ENCODE results near the gene FAM156A.
"Not testable (repeated sequence)": the region's sequence is repeated elsewhere in the genome, so short reads cannot be mapped to it uniquely, and the experiment has no call there.

DNA sequence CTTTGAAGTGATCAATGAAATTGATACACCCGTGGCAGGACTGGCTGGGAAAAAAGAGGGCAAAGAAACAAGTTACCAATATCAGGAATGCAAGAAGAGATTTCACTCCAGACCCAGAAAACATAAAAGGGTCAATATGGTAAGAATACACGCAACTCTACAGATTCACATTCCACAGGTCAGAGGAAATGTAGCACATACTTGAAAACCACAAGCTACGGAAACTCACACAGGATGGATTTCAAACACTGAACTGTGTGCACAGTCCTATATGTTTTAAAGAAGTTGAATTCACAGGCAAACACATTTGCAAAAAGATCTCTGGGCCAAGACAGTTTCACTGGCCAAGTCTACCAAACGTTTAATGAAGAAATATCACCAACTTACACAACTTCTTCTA is 9.0 kb downstream of the FAM156A start:
- TF ChIP-seq, protein P1, sequence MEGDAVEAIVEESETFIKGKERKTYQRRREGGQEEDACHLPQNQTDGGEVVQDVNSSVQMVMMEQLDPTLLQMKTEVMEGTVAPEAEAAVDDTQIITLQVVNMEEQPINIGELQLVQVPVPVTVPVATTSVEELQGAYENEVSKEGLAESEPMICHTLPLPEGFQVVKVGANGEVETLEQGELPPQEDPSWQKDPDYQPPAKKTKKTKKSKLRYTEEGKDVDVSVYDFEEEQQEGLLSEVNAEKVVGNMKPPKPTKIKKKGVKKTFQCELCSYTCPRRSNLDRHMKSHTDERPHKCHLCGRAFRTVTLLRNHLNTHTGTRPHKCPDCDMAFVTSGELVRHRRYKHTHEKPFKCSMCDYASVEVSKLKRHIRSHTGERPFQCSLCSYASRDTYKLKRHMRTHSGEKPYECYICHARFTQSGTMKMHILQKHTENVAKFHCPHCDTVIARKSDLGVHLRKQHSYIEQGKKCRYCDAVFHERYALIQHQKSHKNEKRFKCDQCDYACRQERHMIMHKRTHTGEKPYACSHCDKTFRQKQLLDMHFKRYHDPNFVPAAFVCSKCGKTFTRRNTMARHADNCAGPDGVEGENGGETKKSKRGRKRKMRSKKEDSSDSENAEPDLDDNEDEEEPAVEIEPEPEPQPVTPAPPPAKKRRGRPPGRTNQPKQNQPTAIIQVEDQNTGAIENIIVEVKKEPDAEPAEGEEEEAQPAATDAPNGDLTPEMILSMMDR (conservative IDR thresholded peaks at IDR 0.05; ENCODE audit: low read length): not testable (repeated sequence)
- TF ChIP-seq EZH2phosphoT487 (IDR thresholded peaks at IDR 0.05; ENCODE audit: borderline replicate concordance): not testable (repeated sequence)

Measured in Loucy (cell line).